ENCODE measurements around the gene FCRLA.
A peak's percentile ranks its signal among the peaks of the same experiment; 100 is the strongest.
"Not testable (repeated sequence)": the region's sequence is repeated elsewhere in the genome, so short reads cannot be mapped to it uniquely, and the experiment has no call there.

FCRLA gene

GRCh38 chr1:161706482-161707347 lies at the start of gene FCRLA:
FCRLA (plus strand) TSS chr1:161707229; CDS start chr1:161707265, 36 bp downstream.
- DNase-seq = peak; percentile 90

GRCh38 chr1:161658524-161658923 lies 48.5 kb upstream of the FCRLA start:
- not testable (repeated sequence) for DNase-seq

- DNase-seq = not testable (repeated sequence)
These were observed 45.2 kb upstream of the FCRLA start for GRCh38 chr1:161661660-161662311.

- DNase-seq = not testable (repeated sequence)
These were observed 44.2 kb upstream of the FCRLA start, which contains the start of gene FCGR2B for GRCh38 chr1:161662684-161663339. FCGR2B (plus strand) TSS chr1:161663143; CDS start chr1:161663242, 99 bp downstream.

- not testable (repeated sequence) for DNase-seq
These were observed 43.5 kb upstream of the FCRLA start for GRCh38 chr1:161663569-161663968.

- DNase-seq = not testable (repeated sequence)
These were observed 42.3 kb upstream of the FCRLA start for GRCh38 chr1:161664689-161665088.

GRCh38 chr1:161671045-161672020 lies 35.7 kb upstream of the FCRLA start:
- not testable (repeated sequence) for DNase-seq

- not testable (repeated sequence) for DNase-seq
These were observed 33.6 kb upstream of the FCRLA start for GRCh38 chr1:161673437-161673836.

- DNase-seq = not testable (repeated sequence)
These were observed 32.6 kb upstream of the FCRLA start for GRCh38 chr1:161674447-161674846.

GRCh38 chr1:161674908-161675307 lies 32.1 kb upstream of the FCRLA start:
- DNase-seq = not testable (repeated sequence)

GRCh38 chr1:161676441-161676840 lies 30.6 kb upstream of the FCRLA start:
- DNase-seq = no peak

- no peak for DNase-seq
These were observed 29.9 kb upstream of the FCRLA start for GRCh38 chr1:161676958-161677689.

- DNase-seq = no peak
These were observed 28.5 kb upstream of the FCRLA start for GRCh38 chr1:161678500-161678899.

- no peak for DNase-seq
These were observed 25.1 kb upstream of the FCRLA start for GRCh38 chr1:161681879-161682278.

GRCh38 chr1:161688946-161689345 lies 18.1 kb upstream of the FCRLA start:
- DNase-seq = peak; percentile 55

GRCh38 chr1:161691846-161692245 lies 15.2 kb upstream of the FCRLA start:
- DNase-seq = no peak

GRCh38 chr1:161693020-161693712 lies 13.9 kb upstream of the FCRLA start:
- not testable (repeated sequence) for DNase-seq

GRCh38 chr1:161698302-161698701 lies 8.7 kb upstream of the FCRLA start:
- not testable (repeated sequence) for DNase-seq

GRCh38 chr1:161702250-161702649 lies 4.8 kb upstream of the FCRLA start:
- no peak for DNase-seq

- DNase-seq = no peak
These were observed 1.5 kb upstream of the FCRLA start for GRCh38 chr1:161705537-161705936.

GRCh38 chr1:161706113-161706481 lies 932 bp upstream of the FCRLA start:
- DNase-seq = no peak

Data from OCI-M1 (cell line).